H1 (cell line): ENCODE results near the gene CAPN14. TPM values are rescaled to one million over a fixed set of nuclear protein-coding genes. Genes with fewer than 3 reads are reported as not detected.

ENCODE experiments used
- CTCF ChIA-PET: fragments of 300-600 bp; sonication (Branson Sonifier 250); formaldehyde crosslinking; loops from one replicate; lab custom pipeline; 2021; ENCODE audit not compliant: partially characterized antibody; lab: Charles Lee
- POLR2A ChIA-PET: fragments of 300-600 bp; sonication (Branson Sonifier 250); formaldehyde crosslinking; loops from one replicate; lab custom pipeline; 2021; ENCODE audit warnings: inconsistent platforms; ENCODE audit not compliant: partially characterized antibody; lab: Charles Lee
- DNase-seq, 2 experiments: peaks; one replicate each; pipeline versions ENCODE4 v3.0.0 to v3.0.0-alpha.2; 2010 to 2022; ENCODE audit warnings: low spot score in 2 of 2, low read depth in 1 of 2, mixed read lengths in 1 of 2
- FAIRE-seq: peaks from 2 replicates; lab custom pipeline; 2011; peaks lifted over from hg19 to GRCh38; lab: Jason Lieb, UNC
- H2AFZ ChIP-seq: 2 replicates; pipeline ENCODE4 v1.8.1; 2012; ENCODE audit warnings: low read length, inconsistent platforms
- H2AK5ac ChIP-seq: 2 replicates; pipeline ENCODE4 v1.6.1; 2013; ENCODE audit warnings: low read depth, low read length
- H2BK120ac ChIP-seq: replicated peaks from 2 replicates; pipeline ENCODE3; 2013; ENCODE audit warnings: low read depth, low read length, inconsistent platforms
- H2BK12ac ChIP-seq: 2 replicates; pipeline ENCODE4 v1.6.1; 2013; ENCODE audit warnings: low read depth, low read length
- H2BK15ac ChIP-seq: 2 replicates; pipeline ENCODE4 v1.6.1; 2013; ENCODE audit warnings: low read length
- H2BK20ac ChIP-seq: 2 replicates; pipeline ENCODE4 v1.6.1; 2013; ENCODE audit warnings: low read length
- H2BK5ac ChIP-seq: 2 replicates; pipeline ENCODE4 v1.6.1; 2013; ENCODE audit warnings: low read depth, low read length
- H3K14ac ChIP-seq: 2 replicates; pipeline ENCODE4 v1.6.1; 2013; ENCODE audit warnings: inconsistent platforms; ENCODE audit not compliant: insufficient read length
- H3K18ac ChIP-seq: 2 replicates; pipeline ENCODE4 v1.6.1; 2013; ENCODE audit warnings: low read length; ENCODE audit errors: extremely low read depth
- H3K23ac ChIP-seq: 2 replicates; pipeline ENCODE4 v1.6.1; 2013; ENCODE audit warnings: inconsistent platforms; ENCODE audit not compliant: insufficient read length
- H3K23me2 ChIP-seq: 2 replicates; pipeline ENCODE4 v1.6.1; 2013; ENCODE audit warnings: low read depth, low read length
- H3K27ac ChIP-seq: 2 replicates; pipeline ENCODE4 v1.6.1; 2011; ENCODE audit warnings: low read depth, low read length, inconsistent platforms
- H3K27me3 ChIP-seq, 4 experiments: replicated peaks in 1 of 4; 1 replicate in 1 of 4; 2 replicates in 3 of 4; pipeline versions ENCODE4 v1.6.1 to v1.8.1; 2011 to 2013; ENCODE audit warnings: low read length in 3 of 4, mild to moderate bottlenecking in 3 of 4, inconsistent platforms in 2 of 4, mixed read lengths in 2 of 4, moderate library complexity in 1 of 4; ENCODE audit not compliant: control insufficient read depth in 3 of 4, insufficient read depth in 3 of 4; ENCODE audit errors: extremely low read depth in 1 of 4
- H3K36me3 ChIP-seq, 4 experiments: 2 replicates each; pipeline versions ENCODE4 v1.6.1 to v1.8.1; 2011 to 2013; ENCODE audit warnings: mild to moderate bottlenecking in 4 of 4, low read length in 3 of 4, moderate library complexity in 2 of 4, control low read depth in 1 of 4, inconsistent platforms in 1 of 4; ENCODE audit not compliant: insufficient read depth in 4 of 4, control insufficient read depth in 2 of 4
- H3K4ac ChIP-seq: replicated peaks from 2 replicates; pipeline ENCODE3; 2013; ENCODE audit warnings: low read length, low read depth, mixed read lengths, inconsistent platforms; ENCODE audit not compliant: insufficient read length
- H3K4me1 ChIP-seq, 4 experiments: replicated peaks in 1 of 4; 1 replicate in 1 of 4; 2 replicates in 3 of 4; pipeline versions ENCODE4 v1.6.1 to v1.8.1; 2011 to 2013; ENCODE audit warnings: low read length in 3 of 4, inconsistent platforms in 2 of 4, mixed read lengths in 1 of 4; ENCODE audit not compliant: insufficient read depth in 4 of 4, control insufficient read depth in 3 of 4
- H3K4me2 ChIP-seq, 2 experiments: 2 replicates each; pipeline versions ENCODE4 v1.6.1 to v1.8.1; 2011 to 2013; ENCODE audit warnings: low read depth in 2 of 2, low read length in 2 of 2, control low read depth in 1 of 2, inconsistent platforms in 1 of 2, mild to moderate bottlenecking in 1 of 2; ENCODE audit not compliant: insufficient read depth in 1 of 2
- H3K4me3 ChIP-seq, 4 experiments: fragments of 200-600, 300-600 bp in 1 of 4; sonication (generic), shearing (Covaris generic), sonication (Bioruptor Twin) in 1 of 4; 2 replicates each; pipeline versions ENCODE4 v1.5.1 to v1.8.1; 2011 to 2016; ENCODE audit warnings: low read length in 4 of 4, low read depth in 3 of 4, control low read depth in 2 of 4, inconsistent platforms in 2 of 4, mild to moderate bottlenecking in 2 of 4, mixed read lengths in 1 of 4, moderate library complexity in 1 of 4; ENCODE audit not compliant: insufficient read depth in 2 of 4; ENCODE audit errors: extremely low read depth in 1 of 4
- H3K56ac ChIP-seq: replicated peaks from 2 replicates; pipeline ENCODE3; 2013; ENCODE audit warnings: low read depth, mild to moderate bottlenecking, mixed read lengths, low read length, inconsistent platforms; ENCODE audit not compliant: insufficient read length
- H3K79me1 ChIP-seq: 2 replicates; pipeline ENCODE4 v1.6.1; 2013; ENCODE audit warnings: low read depth, low read length, control low read depth
- H3K79me2 ChIP-seq, 2 experiments: 2 replicates each; pipeline versions ENCODE4 v1.6.1 to v1.8.1; 2012 to 2013; ENCODE audit warnings: low read length in 2 of 2, mild to moderate bottlenecking in 2 of 2, inconsistent platforms in 1 of 2; ENCODE audit not compliant: insufficient read depth in 2 of 2, control insufficient read depth in 1 of 2
- H3K9ac ChIP-seq, 4 experiments: replicated peaks in 1 of 4; 1 replicate in 1 of 4; 2 replicates in 3 of 4; pipeline versions ENCODE4 v1.6.1 to v1.8.1; 2011 to 2013; ENCODE audit warnings: low read depth in 3 of 4, low read length in 3 of 4, control low read depth in 2 of 4, mild to moderate bottlenecking in 2 of 4, moderate library complexity in 2 of 4, inconsistent platforms in 1 of 4; ENCODE audit errors: extremely low read depth in 1 of 4
- H3K9me3 ChIP-seq, 2 experiments: 2 replicates each; pipeline versions ENCODE4 v1.6.1 to v1.8.1; 2012 to 2013; ENCODE audit warnings: mild to moderate bottlenecking in 2 of 2, moderate library complexity in 2 of 2, control low read depth in 1 of 2, inconsistent platforms in 1 of 2, low read depth in 1 of 2, low read length in 1 of 2, mixed read lengths in 1 of 2; ENCODE audit not compliant: insufficient read depth in 2 of 2
- H4K20me1 ChIP-seq, 2 experiments: replicated peaks in 1 of 2; 2 replicates each; pipeline versions ENCODE3 to v1.8.1; 2011 to 2013; ENCODE audit warnings: inconsistent platforms in 2 of 2, low read length in 2 of 2, mild to moderate bottlenecking in 1 of 2; ENCODE audit not compliant: insufficient read depth in 2 of 2, control insufficient read depth in 1 of 2
- H4K5ac ChIP-seq: 2 replicates; pipeline ENCODE4 v1.6.1; 2013; ENCODE audit warnings: low read length, low read depth, mixed read lengths, inconsistent platforms; ENCODE audit not compliant: insufficient read length
- H4K8ac ChIP-seq: 2 replicates; pipeline ENCODE4 v1.8.0; 2013; ENCODE audit warnings: mild to moderate bottlenecking, moderate library complexity, low read length, inconsistent platforms; ENCODE audit not compliant: insufficient read depth; ENCODE audit errors: extremely low read depth
- H4K91ac ChIP-seq: replicated peaks from 2 replicates; pipeline ENCODE3; 2013; ENCODE audit warnings: low read length, mixed read lengths, inconsistent platforms; ENCODE audit not compliant: insufficient read length
- ASH2L ChIP-seq: fragments of 200-600, 300-600 bp; sonication (generic); IDR thresholded peaks from one replicate; pipeline ENCODE4 v1.7.1; 2017; ENCODE audit warnings: low read length
- HDAC2 ChIP-seq, 2 experiments: fragments of 300-600 bp in 1 of 2; sonication (generic) in 1 of 2; IDR thresholded peaks; 2 replicates each; pipeline ENCODE4 v1.6.1; 2011 to 2012; ENCODE audit warnings: low read depth in 2 of 2, low read length in 2 of 2, mild to moderate bottlenecking in 2 of 2, moderate library complexity in 2 of 2, borderline replicate concordance in 1 of 2, inconsistent platforms in 1 of 2
- JUN ChIP-seq: IDR thresholded peaks from 2 replicates; pipeline ENCODE4 v1.6.1; 2011; ENCODE audit warnings: low read depth, mild to moderate bottlenecking, improper control_type of control experiment, low read length
- JUND ChIP-seq: IDR thresholded peaks from 2 replicates; pipeline ENCODE4 v1.6.1; 2011; ENCODE audit warnings: mild to moderate bottlenecking, improper control_type of control experiment, low read length
- NANOG ChIP-seq: IDR thresholded peaks from 2 replicates; pipeline ENCODE4 v1.6.1; 2011; ENCODE audit warnings: low read length, low read depth, mild to moderate bottlenecking, inconsistent platforms; ENCODE audit not compliant: insufficient read depth, poor library complexity, severe bottlenecking
- SUZ12 ChIP-seq: fragments of 200-600 bp; sonication (generic); IDR thresholded peaks from 2 replicates; pipeline ENCODE4 v1.6.1; 2012; ENCODE audit warnings: mild to moderate bottlenecking, inconsistent platforms, low read length, moderate library complexity, mixed read lengths
- TEAD4 ChIP-seq: IDR thresholded peaks from 2 replicates; pipeline ENCODE4 v1.6.1; 2012; ENCODE audit warnings: low read depth, low read length, inconsistent platforms, mixed read lengths
- ZNF274 ChIP-seq: IDR thresholded peaks from 2 replicates; pipeline ENCODE4 v1.7.0; 2012; ENCODE audit warnings: low read length, borderline replicate concordance; ENCODE audit errors: extremely low read depth
- WGBS, 2 experiments: shearing (Covaris generic) in 1 of 2; methylation state at CpG; one replicate each; pipeline versions ENCODE4 v1.1.6 to v1.1.7; 2013 to 2015; ENCODE audit warnings: low lambda C conversion rate in 2 of 2, mixed read lengths in 2 of 2, inconsistent platforms in 1 of 2, low coverage in 1 of 2, missing lambda C conversion rate in 1 of 2; ENCODE audit not compliant: insufficient replicate concordance in 2 of 2, insufficient coverage in 1 of 2, insufficient read length in 1 of 2; ENCODE audit errors: extremely low coverage in 1 of 2, missing lambda C conversion rate in 1 of 2; 5-methylcytosine and 5-hydroxymethylcytosine counted together
- polyA plus RNA-seq, 7 experiments: library from polyadenylated mRNA; depleted of rRNA in 3 of 7; stranded (reverse) in 5 of 7; unstranded in 2 of 7; fragments of >200 nt in 5 of 7; fragments of 200-250 nt in 2 of 7; gene quantifications; 1 replicate in 5 of 7; 2 replicates in 1 of 7; 4 replicates in 1 of 7; pipeline versions ENCODE4 v1.2.1 to v1.2.3, GENCODE V29; 2011 to 2013; ENCODE audit warnings: missing spikeins in 2 of 7, mixed read lengths in 2 of 7
- total RNA-seq: library from RNA; stranded (reverse); fragmentation: NEBNext Ultra II Directional; extraction: Animal tissue kit (Norgen Biotek cat#: 25700); gene quantifications from 2 replicates; pipeline ENCODE4 v1.2.1, GENCODE V29; 2021
- TF ChIP-seq, protein P1 (sequence below): IDR thresholded peaks from 2 replicates; pipeline ENCODE4 v1.6.1; 2011; ENCODE audit warnings: low read depth, mild to moderate bottlenecking, low read length; ENCODE audit not compliant: insufficient read depth

Gene CAPN14
- total and polyA plus RNA-seq, 2 of the 8 experiments (the other 6 are each of a cell fraction or from before 2014, with no cell fraction given), result 0.07 TPM; not detected in 1

DNA sequence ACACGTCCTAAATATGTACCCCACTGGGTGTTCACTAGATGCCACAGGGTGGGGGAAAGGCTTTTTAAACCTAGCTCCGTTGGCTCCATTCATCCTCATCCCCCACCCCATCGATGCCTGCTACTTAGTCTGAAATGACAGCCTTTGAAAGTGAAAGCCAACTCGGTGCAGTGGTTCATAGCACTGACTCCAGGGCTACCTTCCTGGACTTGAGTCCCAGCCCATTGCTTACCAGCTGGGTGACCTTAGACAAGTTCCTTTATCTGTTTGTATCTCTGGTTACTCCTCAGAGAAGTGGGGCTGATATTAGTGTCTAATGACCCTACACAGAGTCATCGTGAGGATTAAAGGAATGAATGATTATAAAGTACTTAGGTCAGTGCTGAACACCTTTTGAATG is 41.0 kb upstream of the CAPN14 start:
- H3K79me2 ChIP-seq, result no peaks in the 10 kb centered on the region
- H3K27ac ChIP-seq, result no peak overlapping the region
- H3K4me2 ChIP-seq, result no peak overlapping the region
- H3K18ac ChIP-seq, result no peak overlapping the region
- no peak overlapping the region for H3K14ac ChIP-seq
- H3K27me3 ChIP-seq, result no peaks in the 10 kb centered on the region
- no peak overlapping the region for H2AFZ ChIP-seq
- no peaks in the 10 kb centered on the region for H3K9me3 ChIP-seq
- no peak overlapping the region for H2AK5ac ChIP-seq
- FAIRE-seq (no peak), DNase-seq (no peak)
- no peak overlapping the region for H3K4ac ChIP-seq
- no peak overlapping the region for H3K23ac ChIP-seq
- no peak overlapping the region for H2BK20ac ChIP-seq
- no peak overlapping the region for H4K91ac ChIP-seq
- H2BK120ac ChIP-seq, result no peak overlapping the region
- H2BK5ac ChIP-seq, result no peak overlapping the region
- ChIA-PET POLR2A (no interaction called here), CTCF (interaction anchor here (0.6 to 2.7 kb wide), 4 partner anchors 11 to 89 kb away, joined by 3 to 15 read pairs (median 4); no protein-coding TSS in a partner anchor)
- WGBS, 2 experiments, result 75% methylated on average over 5 of the region's 5 CpGs; no CpG with 5 or more reads in 1 of the 2 experiments
- no peaks in the 10 kb centered on the region for H4K20me1 ChIP-seq
- H3K9ac ChIP-seq, result no peak overlapping the region
- no peak overlapping the region for H4K8ac ChIP-seq
- H3K23me2 ChIP-seq, result no peaks in the 10 kb centered on the region
- no peak overlapping the region for H4K5ac ChIP-seq
- no peaks in the 10 kb centered on the region; the same call in none of the 2 replicates for H3K79me1 ChIP-seq
- no peak overlapping the region for H2BK12ac ChIP-seq
- H3K36me3 ChIP-seq, result no peaks in the 10 kb centered on the region; a peak in 1 of 8 replicates
- H3K4me3 ChIP-seq, result no peak overlapping the region
- peaks cover 0 to 8% (median 2%) of the 10 kb centered on the region in 4 experiments; a peak in 3 of 7 replicates for H3K4me1 ChIP-seq
- H3K56ac ChIP-seq, result no peak overlapping the region
- H2BK15ac ChIP-seq, result no peak overlapping the region
- TF ChIP-seq TEAD4 (no peak), HDAC2 (IDR thresholded peaks at IDR 0.05; ENCODE audit: borderline replicate concordance in 1 of 2, low read depth in 2 of 2, low read length in 2 of 2) (no peak), JUN (no peak), ZNF274 (no peak), NANOG (no peak), JUND (no peak), SUZ12 (no peak), ASH2L (no peak)
- TF ChIP-seq, protein P1, sequence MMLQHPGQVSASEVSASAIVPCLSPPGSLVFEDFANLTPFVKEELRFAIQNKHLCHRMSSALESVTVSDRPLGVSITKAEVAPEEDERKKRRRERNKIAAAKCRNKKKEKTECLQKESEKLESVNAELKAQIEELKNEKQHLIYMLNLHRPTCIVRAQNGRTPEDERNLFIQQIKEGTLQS, result no peak
